Brain pericyte (primary cell): ENCODE results near the gene ARHGAP33.
"Not testable (repeated sequence)": the region's sequence is repeated elsewhere in the genome, so short reads cannot be mapped to it uniquely, and the experiment has no call there.

Source experiments
- DNase-seq: peaks from one replicate; pipeline ENCODE4 v3.0.0-alpha.2; 2012; ENCODE audit warnings: low read depth, low spot score

Gene ARHGAP33

DNA sequence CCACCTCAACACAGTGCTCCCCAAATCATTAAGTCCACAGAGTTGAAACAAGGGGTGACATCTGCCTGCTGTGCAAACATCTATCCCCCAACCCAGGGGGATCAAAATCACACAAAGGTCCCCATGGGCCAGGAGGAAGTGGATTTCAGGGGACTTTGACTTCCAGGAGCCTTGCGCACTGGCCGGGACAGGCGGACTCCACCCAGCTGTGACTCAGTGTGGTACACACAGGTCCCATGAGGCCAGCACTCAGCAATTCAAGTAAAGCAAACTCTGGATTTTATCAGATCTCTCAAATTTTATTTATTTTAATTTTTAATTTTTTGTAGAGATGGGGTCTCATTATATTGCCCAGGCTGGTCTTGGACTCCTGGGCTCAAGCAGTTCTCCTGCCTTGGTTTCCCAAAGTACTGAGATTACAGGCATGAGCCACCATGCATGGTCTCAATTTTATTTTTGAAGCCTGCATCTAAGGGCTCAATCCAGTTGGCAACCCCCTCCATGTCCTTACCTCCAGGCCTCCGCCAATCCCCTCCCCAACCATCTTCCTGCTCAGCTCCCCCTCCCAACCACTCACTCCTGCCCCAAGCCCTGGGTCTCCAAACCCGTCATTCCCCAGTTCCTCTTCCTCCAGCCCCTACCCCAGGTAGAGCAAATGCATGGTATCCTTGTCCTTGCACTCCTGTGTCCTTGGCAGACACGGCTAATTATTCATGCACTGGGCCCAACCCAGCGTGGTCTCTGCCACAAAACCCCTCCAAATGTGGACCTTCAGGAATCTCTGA is 18.2 kb downstream of the ARHGAP33 start:
- no peak for DNase-seq

DNA sequence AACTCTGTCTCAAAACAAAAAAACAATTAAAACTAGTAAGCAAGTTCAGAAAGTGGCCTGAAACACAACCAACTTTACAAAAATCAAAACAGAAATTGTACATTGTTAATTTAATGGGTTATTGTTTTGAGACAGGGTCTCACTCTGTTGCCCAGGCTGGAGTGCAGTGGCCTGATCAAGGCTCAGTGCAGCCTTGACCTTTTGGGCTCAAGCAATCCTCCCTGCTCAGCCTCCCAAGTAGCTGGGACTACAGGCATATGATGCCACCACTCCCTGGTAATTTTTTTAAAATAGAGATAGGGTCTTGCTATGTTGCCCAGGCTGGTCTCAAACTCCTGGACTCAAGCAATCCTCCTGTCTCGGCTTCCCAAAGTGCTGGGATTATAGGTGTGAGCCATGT is 20.2 kb downstream of the ARHGAP33 start:
- DNase-seq: not testable (repeated sequence)

- DNase-seq: no peak
Observed at GRCh38 chr19:35796645-35797542, 21.5 kb downstream of the ARHGAP33 start.

DNA sequence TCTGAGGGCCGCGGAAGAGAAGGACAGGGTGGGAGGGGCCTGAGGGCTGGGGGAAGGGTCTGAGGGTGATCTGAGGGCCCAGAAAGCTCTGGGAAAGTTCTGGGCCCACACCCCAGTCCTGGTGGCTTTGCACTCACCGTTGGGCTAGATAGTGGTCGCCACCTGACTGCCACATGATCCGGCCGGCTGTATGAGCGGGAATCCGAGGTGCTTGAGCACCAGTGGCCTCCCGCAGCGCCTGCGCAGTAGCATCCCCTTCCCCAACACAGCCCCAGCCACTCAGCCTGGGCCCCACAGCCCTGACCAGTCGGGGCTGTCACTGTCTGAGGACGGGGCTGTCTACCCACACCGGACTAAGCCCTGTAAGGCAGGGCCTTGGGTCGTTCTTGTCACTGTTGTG is 22.3 kb downstream of the ARHGAP33 start:
- DNase-seq: no peak

GRCh38 chr19:35801828-35802227 is 26.5 kb downstream of the ARHGAP33 start:
- DNase-seq: no peak

DNA sequence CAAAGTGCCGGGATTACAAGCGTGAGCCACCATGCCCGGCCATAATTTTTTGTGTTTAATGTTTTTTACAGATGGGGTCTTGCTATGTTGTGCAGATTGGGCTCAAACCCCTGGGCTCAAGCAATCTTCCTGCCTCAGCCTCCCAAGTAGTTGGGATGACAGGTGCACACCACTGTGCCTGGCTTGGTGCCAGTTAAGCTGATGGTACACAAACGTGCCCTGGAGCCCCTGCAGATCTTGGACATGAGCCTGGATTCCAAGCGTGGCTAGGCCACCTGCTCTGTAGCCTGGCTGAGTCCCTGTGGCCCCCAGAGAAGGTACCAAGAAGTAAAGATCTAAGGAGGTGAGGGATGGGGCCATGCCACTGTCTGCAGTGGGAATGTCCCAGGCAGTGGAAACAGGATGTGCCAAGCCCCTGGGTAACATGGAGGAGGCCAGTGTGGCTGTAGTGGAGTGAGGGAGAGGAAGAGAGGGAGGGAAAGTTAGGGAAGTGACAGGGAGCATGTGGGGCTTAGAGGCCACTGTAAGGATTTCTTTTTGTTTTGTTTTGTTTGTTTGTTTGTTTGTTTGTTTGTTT is 30.2 kb downstream of the ARHGAP33 start:
- DNase-seq: no peak

GRCh38 chr19:35806597-35806996 is 31.2 kb downstream of the ARHGAP33 start:
- DNase-seq: no peak

- DNase-seq: no peak
Observed at GRCh38 chr19:35807633-35808032, 32.3 kb downstream of the ARHGAP33 start.

- no peak for DNase-seq
Observed at GRCh38 chr19:35811317-35812219, 36.2 kb downstream of the ARHGAP33 start.

- DNase-seq: no peak
Observed at GRCh38 chr19:35812220-35813042, 37.1 kb downstream of the ARHGAP33 start, which contains the start of gene PRODH2. PRODH2 (minus strand) TSS chr19:35812845; CDS start chr19:35812805, 40 bp downstream.

- DNase-seq: no peak
Observed at GRCh38 chr19:35813043-35813890, 37.9 kb downstream of the ARHGAP33 start.

DNA sequence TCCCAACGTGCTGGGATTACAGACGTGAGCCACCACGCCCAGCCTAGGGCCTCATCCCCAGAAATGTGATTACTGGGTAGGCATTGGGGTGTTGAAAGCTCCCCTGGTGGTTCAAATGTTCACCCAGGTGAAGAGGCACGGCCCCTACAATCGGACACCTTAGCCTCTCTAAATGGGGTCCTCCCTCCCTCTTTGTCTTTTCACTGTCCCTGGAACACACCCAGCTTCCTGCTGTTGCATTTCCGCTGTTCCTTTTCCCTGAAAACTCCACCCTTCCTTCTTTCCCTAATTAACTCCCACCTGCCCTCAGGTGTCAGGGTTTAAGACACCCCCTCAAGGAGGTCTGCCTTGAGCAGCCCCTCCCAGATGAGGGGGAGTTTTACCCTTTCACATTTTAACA is 40.9 kb downstream of the ARHGAP33 start:
- no peak for DNase-seq

DNA sequence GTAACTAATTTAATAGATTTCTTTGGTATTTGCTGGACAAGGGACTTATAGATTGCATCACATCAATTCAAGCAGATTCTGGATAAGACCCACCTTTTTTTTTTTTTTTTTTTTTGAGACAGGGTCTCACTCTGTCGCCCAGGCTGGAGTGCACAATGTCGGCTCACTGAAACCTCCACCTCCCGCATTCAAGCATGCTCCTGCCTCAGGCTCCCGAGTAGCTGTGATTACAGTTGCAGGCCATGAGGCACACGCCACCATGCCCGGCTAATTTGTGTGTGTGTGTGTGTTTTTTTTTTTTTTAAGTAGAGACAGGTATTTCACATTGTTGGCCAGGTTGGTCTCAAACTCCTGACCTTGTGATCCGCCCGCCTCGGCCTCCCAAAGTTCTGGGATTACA is 41.5 kb downstream of the ARHGAP33 start:
- DNase-seq: no peak

DNA sequence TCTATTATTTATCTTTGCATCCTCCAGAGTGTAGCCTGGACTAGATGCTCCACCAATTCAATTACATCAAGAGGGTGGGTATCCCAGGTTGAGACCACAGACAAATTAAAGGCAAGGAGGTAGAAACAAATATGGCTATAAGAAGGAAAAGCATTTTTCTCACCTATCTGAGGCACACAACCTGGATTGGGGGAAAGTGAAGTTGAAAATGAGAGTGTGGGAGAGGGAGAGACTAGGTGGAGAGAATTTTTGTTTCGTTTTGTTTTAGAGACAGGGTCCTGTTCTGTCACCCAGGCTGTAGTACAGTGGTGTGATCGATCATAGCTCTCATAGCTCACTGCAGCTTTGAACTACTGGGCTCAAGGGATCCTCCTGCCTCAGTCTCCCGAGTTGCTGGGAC is 43.1 kb downstream of the ARHGAP33 start:
- no peak for DNase-seq

GRCh38 chr19:35822579-35822978 is 47.2 kb downstream of the ARHGAP33 start:
- DNase-seq: no peak

DNA sequence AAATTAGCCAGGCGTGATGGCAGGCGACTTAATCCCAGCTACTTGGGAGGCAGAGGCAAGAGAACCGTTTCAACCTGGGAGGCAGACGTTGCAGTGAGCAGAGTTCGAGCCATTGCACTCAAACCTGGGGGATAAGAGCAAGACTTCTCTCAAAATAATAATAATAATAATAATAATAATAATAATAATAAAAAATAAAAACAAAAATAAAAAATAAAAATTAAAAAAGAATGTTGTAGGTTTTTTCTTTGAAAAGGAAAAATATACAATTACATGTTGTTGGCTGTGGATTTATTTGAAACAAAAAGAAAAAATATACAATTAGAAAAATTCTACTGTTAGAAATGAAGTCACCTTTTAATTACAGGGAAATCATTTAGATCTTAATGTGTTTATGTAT is 48.8 kb downstream of the ARHGAP33 start:
- DNase-seq: no peak

GRCh38 chr19:35828692-35829301 is 53.4 kb downstream of the ARHGAP33 start:
- no peak for DNase-seq

GRCh38 chr19:35830986-35831385 is 55.6 kb downstream of the ARHGAP33 start:
- no peak for DNase-seq

DNA sequence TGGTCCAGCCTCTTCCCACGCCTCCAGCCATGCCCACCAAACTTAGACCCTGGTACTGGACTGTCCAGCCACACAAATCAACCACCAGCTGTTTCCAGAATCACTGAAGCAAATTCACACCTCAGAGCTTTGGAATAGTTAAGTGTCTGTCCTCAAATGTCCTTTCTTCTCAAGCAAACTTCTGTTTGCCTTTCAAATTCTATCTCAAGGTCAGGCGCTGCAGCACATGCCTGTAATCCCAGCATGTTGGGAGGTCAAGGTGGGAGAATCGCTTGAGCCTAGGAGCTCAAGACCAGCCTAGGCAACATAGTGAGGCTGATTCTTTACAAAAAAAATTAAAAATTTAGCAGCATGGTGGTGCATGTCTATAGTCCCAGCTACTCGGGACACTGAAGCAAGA is 56.7 kb downstream of the ARHGAP33 start:
- no peak for DNase-seq
